ENCODE measurements around the gene TARS1.

- no peak for TF ChIP-seq CTCF (conservative IDR thresholded peaks at IDR 0.05; ENCODE audit: low read depth, low read length)
- TF ChIP-seq POLR2A (IDR thresholded peaks at IDR 0.05; ENCODE audit: low read depth, low read length) = no peak
- no peak for TF ChIP-seq SMC3 (IDR thresholded peaks at IDR 0.05; ENCODE audit: low read depth, low read length)
- no peak for TF ChIP-seq ELK1 (IDR thresholded peaks at IDR 0.05; ENCODE audit: borderline replicate concordance, low read depth, low read length)
- TF ChIP-seq RAD21 (IDR thresholded peaks at IDR 0.05; ENCODE audit: low read length) = no peak
- no peak for TF ChIP-seq USF2 (IDR thresholded peaks at IDR 0.05; ENCODE audit: low read depth, low read length)
- TF ChIP-seq RCOR1 (IDR thresholded peaks at IDR 0.05; ENCODE audit: insufficient replicate concordance, low read length) = no peak
- no peak for TF ChIP-seq MAZ (IDR thresholded peaks at IDR 0.05; ENCODE audit: borderline replicate concordance, low read depth, low read length)
- peak; percentile 71 for TF ChIP-seq NFE2L2 (IDR thresholded peaks at IDR 0.05; ENCODE audit: low read depth, low read length)
- TF ChIP-seq FOS (IDR thresholded peaks at IDR 0.05; ENCODE audit: low read depth, low read length) = no peak
- TF ChIP-seq RFX5 (IDR thresholded peaks at IDR 0.05; ENCODE audit: low read depth, low read length) = no peak
- no peak for TF ChIP-seq CEBPB (IDR thresholded peaks at IDR 0.05; ENCODE audit: low read depth, low read length)
- no peak for TF ChIP-seq MXI1 (IDR thresholded peaks at IDR 0.05; ENCODE audit: borderline replicate concordance, low read depth, low read length)
- no peak for TF ChIP-seq CHD1 (IDR thresholded peaks at IDR 0.05; ENCODE audit: low read depth, low read length)
Measured at GRCh38 chr5:33460210-33460609, 19.4 kb downstream of the TARS1 start.

All from IMR-90 (cell line).